MM.1S (cell line): ENCODE results near the gene ENOSF1.

Experiments used
- CTCF ChIP-seq: fragments of 300-600 bp; sonication (generic); IDR thresholded peaks from 2 replicates; pipeline ENCODE4 v1.5.1; 2016; ENCODE audit warnings: antibody characterized with exemption, low read length, mixed read lengths
- EZH2 ChIP-seq: fragments of 300-600 bp; sonication (generic); optimal IDR thresholded peaks from 2 replicates; pipeline ENCODE3; 2017; ENCODE audit warnings: low read depth, mild to moderate bottlenecking, antibody characterized with exemption, low read length, mixed read lengths
- EZH2phosphoT487 ChIP-seq: fragments of 300-600 bp; sonication (generic); IDR thresholded peaks from 2 replicates; pipeline ENCODE4 v1.6.1; 2018; ENCODE audit warnings: antibody characterized with exemption, low read length

- TF ChIP-seq CTCF: no peak
- TF ChIP-seq EZH2: no peak
- TF ChIP-seq EZH2phosphoT487: no peak
Observed at GRCh38 chr18:635171-635570, 77.3 kb downstream of the ENOSF1 start.
